Measurements from ENCODE around the gene RGS3.

DNA sequence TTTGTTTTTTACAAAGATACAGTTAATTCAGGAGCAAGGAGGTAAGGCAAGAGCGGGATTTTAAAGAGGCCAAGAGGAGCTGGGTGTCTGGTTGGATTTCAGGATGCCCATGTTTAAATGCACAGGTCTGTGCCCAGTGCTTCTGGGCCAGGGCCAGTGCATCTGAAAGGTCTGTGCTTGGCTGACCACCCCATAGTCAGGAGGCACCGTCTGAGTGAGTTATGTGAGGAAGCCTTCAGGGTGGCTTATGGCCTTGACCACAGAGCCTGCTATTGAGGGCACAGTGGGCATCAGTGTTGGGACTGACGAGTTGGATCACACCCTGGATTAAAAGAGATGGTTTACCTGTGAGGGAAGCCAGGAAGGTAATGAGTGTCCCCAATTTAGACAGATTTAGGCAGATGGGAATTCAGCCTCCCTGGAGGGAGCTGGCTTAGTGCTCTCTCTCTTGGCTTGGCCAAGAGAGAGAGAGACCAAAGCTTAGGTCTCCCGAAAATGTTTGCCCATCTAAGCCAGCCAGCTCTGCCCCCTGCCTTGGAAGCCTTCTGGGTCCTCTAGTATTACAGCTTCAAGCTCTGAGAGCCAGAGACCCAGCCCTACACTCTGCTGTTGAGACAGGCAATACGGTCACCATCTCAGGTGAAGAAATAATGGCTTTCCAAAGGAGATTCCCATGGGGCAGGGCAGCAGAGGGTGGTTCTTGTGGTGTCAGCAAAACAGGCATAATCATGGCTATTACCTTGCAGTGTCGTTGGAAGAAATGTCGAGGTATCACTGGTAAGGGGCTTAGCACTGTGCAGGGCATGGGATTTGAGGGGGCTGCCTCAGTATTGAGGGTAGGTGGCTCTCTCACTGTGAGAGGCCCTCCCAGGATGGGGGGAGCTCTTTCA, 68.6 kb downstream of the RGS3 start:
- TF ChIP-seq, protein P1, sequence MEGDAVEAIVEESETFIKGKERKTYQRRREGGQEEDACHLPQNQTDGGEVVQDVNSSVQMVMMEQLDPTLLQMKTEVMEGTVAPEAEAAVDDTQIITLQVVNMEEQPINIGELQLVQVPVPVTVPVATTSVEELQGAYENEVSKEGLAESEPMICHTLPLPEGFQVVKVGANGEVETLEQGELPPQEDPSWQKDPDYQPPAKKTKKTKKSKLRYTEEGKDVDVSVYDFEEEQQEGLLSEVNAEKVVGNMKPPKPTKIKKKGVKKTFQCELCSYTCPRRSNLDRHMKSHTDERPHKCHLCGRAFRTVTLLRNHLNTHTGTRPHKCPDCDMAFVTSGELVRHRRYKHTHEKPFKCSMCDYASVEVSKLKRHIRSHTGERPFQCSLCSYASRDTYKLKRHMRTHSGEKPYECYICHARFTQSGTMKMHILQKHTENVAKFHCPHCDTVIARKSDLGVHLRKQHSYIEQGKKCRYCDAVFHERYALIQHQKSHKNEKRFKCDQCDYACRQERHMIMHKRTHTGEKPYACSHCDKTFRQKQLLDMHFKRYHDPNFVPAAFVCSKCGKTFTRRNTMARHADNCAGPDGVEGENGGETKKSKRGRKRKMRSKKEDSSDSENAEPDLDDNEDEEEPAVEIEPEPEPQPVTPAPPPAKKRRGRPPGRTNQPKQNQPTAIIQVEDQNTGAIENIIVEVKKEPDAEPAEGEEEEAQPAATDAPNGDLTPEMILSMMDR (conservative IDR thresholded peaks at IDR 0.05; ENCODE audit: low read length): no peak
- no peak for TF ChIP-seq EZH2phosphoT487 (IDR thresholded peaks at IDR 0.05; ENCODE audit: borderline replicate concordance, low read depth, low read length)
